ENCODE measurements around the gene GATB.

Gene GATB

GRCh38 chr4:151679231-151679630 is 81.6 kb downstream of the GATB start (continued):
- no peak for TF ChIP-seq ZBTB48 (tag by site-specific recombination; IDR thresholded peaks at IDR 0.05)
- TF ChIP-seq ZFP37 (tag by site-specific recombination; IDR thresholded peaks at IDR 0.05): no peak
- TF ChIP-seq MYNN (tag by site-specific recombination; IDR thresholded peaks at IDR 0.05; ENCODE audit: borderline replicate concordance): no peak
- no peak for TF ChIP-seq ZNF658 (tag by site-specific recombination; IDR thresholded peaks at IDR 0.05)
- no peak for TF ChIP-seq ZNF449 (tag by site-specific recombination; IDR thresholded peaks at IDR 0.05)
- no peak for TF ChIP-seq ZNF223 (tag by site-specific recombination; IDR thresholded peaks at IDR 0.05)
- no peak for TF ChIP-seq ZNF600 (tag by site-specific recombination; IDR thresholded peaks at IDR 0.05)
- TF ChIP-seq, protein P1, sequence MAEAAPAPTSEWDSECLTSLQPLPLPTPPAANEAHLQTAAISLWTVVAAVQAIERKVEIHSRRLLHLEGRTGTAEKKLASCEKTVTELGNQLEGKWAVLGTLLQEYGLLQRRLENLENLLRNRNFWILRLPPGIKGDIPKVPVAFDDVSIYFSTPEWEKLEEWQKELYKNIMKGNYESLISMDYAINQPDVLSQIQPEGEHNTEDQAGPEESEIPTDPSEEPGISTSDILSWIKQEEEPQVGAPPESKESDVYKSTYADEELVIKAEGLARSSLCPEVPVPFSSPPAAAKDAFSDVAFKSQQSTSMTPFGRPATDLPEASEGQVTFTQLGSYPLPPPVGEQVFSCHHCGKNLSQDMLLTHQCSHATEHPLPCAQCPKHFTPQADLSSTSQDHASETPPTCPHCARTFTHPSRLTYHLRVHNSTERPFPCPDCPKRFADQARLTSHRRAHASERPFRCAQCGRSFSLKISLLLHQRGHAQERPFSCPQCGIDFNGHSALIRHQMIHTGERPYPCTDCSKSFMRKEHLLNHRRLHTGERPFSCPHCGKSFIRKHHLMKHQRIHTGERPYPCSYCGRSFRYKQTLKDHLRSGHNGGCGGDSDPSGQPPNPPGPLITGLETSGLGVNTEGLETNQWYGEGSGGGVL (tag by site-specific recombination; IDR thresholded peaks at IDR 0.05): no peak
- TF ChIP-seq ZBTB1 (tag by site-specific recombination; IDR thresholded peaks at IDR 0.05): no peak

DNA sequence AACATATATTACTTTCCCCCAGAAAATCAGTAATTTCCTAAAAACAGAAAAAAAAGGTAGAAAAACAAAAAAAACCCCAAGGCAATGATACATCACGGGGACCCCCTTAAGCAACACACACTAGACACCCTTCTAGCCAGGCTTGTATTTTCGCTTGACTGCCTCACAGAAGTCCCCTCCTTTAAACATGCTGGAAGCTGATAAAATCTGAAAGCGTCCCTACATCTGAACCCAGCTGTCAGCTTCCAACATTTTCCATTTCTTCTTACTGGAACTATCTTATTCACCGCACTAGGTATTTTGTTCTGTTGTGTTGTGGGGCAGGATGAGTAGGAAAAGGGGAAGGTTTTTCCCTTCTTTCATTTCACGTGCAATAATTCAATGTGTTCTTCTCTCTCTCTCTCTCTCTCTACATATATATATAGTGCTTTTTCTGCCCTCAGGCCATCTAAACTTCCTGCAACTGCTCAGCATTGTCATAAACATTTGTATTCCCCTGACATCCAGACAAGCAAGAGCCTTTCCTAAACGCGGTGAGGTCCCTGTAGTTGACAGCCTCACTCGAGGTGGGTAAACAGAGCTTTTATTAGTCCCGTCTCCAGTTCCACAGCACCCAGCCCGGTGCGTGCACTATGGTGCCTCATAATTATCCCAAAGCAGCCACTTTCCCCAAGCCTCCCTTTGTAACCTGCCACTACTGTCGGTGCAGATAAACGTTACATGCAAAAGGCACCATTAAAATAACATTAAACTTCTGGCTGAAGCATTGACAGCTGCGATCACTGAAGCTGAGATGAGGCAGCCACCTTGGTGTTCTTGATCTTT is 82.5 kb downstream of the GATB start:
- Histone ChIP-seq H3K4me3 (ENCODE audit: low read depth, low read length) (no peak overlapping the region), H3K27ac (ENCODE audit: extremely low read depth, low read depth, low read length) (no peak overlapping the region), H3K4me1 (ENCODE audit: control insufficient read depth, insufficient read depth, low read length) (peaks cover 4% of the 10 kb centered on the region; the same call in 1 of the 2 replicates), H3K9me3 (ENCODE audit: control insufficient read depth, insufficient read depth, low read depth, low read length) (no peaks in the 10 kb centered on the region), H3K36me3 (ENCODE audit: control insufficient read depth in 2 of 2, insufficient read depth in 1 of 2, low read length in 2 of 2) (no peaks in the 10 kb centered on the region)
- ChIA-PET POLR2A (no interaction called here), CTCF (no interaction called here)
- TF ChIP-seq ZNF24 (tag by site-specific recombination; IDR thresholded peaks at IDR 0.05): no peak
- TF ChIP-seq ZNF473 (tag by site-specific recombination; IDR thresholded peaks at IDR 0.05): no peak
- TF ChIP-seq ZNF596 (tag by site-specific recombination; IDR thresholded peaks at IDR 0.05): 0 out of 2 replicates have a peak, but pooled peaks have one; percentile 5
- TF ChIP-seq ZNF629 (tag by site-specific recombination; IDR thresholded peaks at IDR 0.05): no peak
- no peak for TF ChIP-seq BCL11A (tag by site-specific recombination; IDR thresholded peaks at IDR 0.05; ENCODE audit: low read depth)
- TF ChIP-seq ZNF37A (tag by site-specific recombination; IDR thresholded peaks at IDR 0.05): no peak
- no peak for TF ChIP-seq KLF17 (tag by site-specific recombination; IDR thresholded peaks at IDR 0.05)
- no peak for TF ChIP-seq ZNF362 (tag by site-specific recombination; IDR thresholded peaks at IDR 0.05)
- TF ChIP-seq ZNF335 (tag by site-specific recombination; conservative IDR thresholded peaks at IDR 0.05): no peak
- no peak for TF ChIP-seq ZNF658 (tag by site-specific recombination; IDR thresholded peaks at IDR 0.05)
- TF ChIP-seq ZNF214 (tag by site-specific recombination; IDR thresholded peaks at IDR 0.05; ENCODE audit: borderline replicate concordance): no peak
- TF ChIP-seq ZNF274 (IDR thresholded peaks at IDR 0.05; ENCODE audit: low read length): no peak
- no peak for TF ChIP-seq ZNF274 (tag by site-specific recombination; IDR thresholded peaks at IDR 0.05; ENCODE audit: borderline replicate concordance)
- TF ChIP-seq, protein P2, sequence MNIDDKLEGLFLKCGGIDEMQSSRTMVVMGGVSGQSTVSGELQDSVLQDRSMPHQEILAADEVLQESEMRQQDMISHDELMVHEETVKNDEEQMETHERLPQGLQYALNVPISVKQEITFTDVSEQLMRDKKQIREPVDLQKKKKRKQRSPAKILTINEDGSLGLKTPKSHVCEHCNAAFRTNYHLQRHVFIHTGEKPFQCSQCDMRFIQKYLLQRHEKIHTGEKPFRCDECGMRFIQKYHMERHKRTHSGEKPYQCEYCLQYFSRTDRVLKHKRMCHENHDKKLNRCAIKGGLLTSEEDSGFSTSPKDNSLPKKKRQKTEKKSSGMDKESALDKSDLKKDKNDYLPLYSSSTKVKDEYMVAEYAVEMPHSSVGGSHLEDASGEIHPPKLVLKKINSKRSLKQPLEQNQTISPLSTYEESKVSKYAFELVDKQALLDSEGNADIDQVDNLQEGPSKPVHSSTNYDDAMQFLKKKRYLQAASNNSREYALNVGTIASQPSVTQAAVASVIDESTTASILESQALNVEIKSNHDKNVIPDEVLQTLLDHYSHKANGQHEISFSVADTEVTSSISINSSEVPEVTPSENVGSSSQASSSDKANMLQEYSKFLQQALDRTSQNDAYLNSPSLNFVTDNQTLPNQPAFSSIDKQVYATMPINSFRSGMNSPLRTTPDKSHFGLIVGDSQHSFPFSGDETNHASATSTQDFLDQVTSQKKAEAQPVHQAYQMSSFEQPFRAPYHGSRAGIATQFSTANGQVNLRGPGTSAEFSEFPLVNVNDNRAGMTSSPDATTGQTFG (tag by site-specific recombination; IDR thresholded peaks at IDR 0.05; ENCODE audit: borderline replicate concordance): no peak
- TF ChIP-seq OVOL3 (tag by site-specific recombination; IDR thresholded peaks at IDR 0.05): no peak
- no peak for TF ChIP-seq OSR2 (tag by site-specific recombination; IDR thresholded peaks at IDR 0.05)
- TF ChIP-seq SCRT1 (tag by site-specific recombination; IDR thresholded peaks at IDR 0.05; ENCODE audit: borderline replicate concordance): no peak
- TF ChIP-seq ZNF645 (tag by site-specific recombination; IDR thresholded peaks at IDR 0.05): no peak

Data from HEK293 (cell line).